Osteoblast (primary cell): ENCODE results near the gene BMX. TPM values are rescaled to one million over a fixed set of nuclear protein-coding genes. Genes with fewer than 3 reads are reported as not detected.
A peak's percentile ranks its signal among the peaks of the same experiment; 100 is the strongest.

Source experiments
- DNase-seq: peaks from one replicate; pipeline ENCODE4 v3.0.0; 2011; ENCODE audit warnings: low spot score, mixed read lengths; ENCODE audit not compliant: insufficient read length; ENCODE audit errors: missing footprints
- H2AFZ ChIP-seq: 2 replicates; pipeline ENCODE4 v1.6.0; 2011; ENCODE audit warnings: mild to moderate bottlenecking, low read length
- H3K27ac ChIP-seq: 2 replicates; pipeline ENCODE4 v1.5.1; 2011; ENCODE audit warnings: mild to moderate bottlenecking, low read depth, low read length, moderate library complexity
- H3K27me3 ChIP-seq: 2 replicates; pipeline ENCODE4 v1.6.0; 2012; ENCODE audit warnings: mild to moderate bottlenecking, control low read depth, inconsistent platforms, low read length, moderate library complexity; ENCODE audit not compliant: insufficient read depth
- H3K36me3 ChIP-seq: 2 replicates; pipeline ENCODE4 v1.5.1; 2011; ENCODE audit warnings: mild to moderate bottlenecking, low read length, control low read depth, moderate library complexity; ENCODE audit not compliant: insufficient read depth
- H3K4me1 ChIP-seq: 2 replicates; pipeline ENCODE4 v1.5.1; 2011; ENCODE audit warnings: mild to moderate bottlenecking, low read length, control low read depth, moderate library complexity; ENCODE audit not compliant: insufficient read depth
- H3K4me2 ChIP-seq: 2 replicates; pipeline ENCODE4 v1.6.0; 2011; ENCODE audit warnings: mild to moderate bottlenecking, low read length; ENCODE audit not compliant: insufficient read depth
- H3K4me3 ChIP-seq: fragments of 200-600 bp; sonication (generic); 3 replicates; pipeline ENCODE4 v1.5.1; 2012; ENCODE audit warnings: mild to moderate bottlenecking, low read length, inconsistent platforms; ENCODE audit not compliant: insufficient read depth
- H3K79me2 ChIP-seq: 2 replicates; pipeline ENCODE4 v1.6.0; 2012; ENCODE audit warnings: mild to moderate bottlenecking, low read length, control low read depth, inconsistent platforms; ENCODE audit not compliant: insufficient read depth
- H3K9me3 ChIP-seq: 2 replicates; pipeline ENCODE4 v1.5.1; 2011; ENCODE audit warnings: low read depth, low read length, control low read depth
- H4K20me1 ChIP-seq: 2 replicates; pipeline ENCODE4 v1.6.0; 2012; ENCODE audit warnings: mild to moderate bottlenecking, low read length, control low read depth; ENCODE audit not compliant: insufficient read depth
- CTCF ChIP-seq: IDR thresholded peaks from 2 replicates; pipeline ENCODE4 v1.5.1; 2011; ENCODE audit warnings: mild to moderate bottlenecking, low read depth, low read length, moderate library complexity; ENCODE audit errors: extremely low read depth
- total RNA-seq: library from RNA; depleted of rRNA; stranded (reverse); fragments of >200 nt; gene quantifications from 2 replicates; pipeline ENCODE4 v1.2.3, GENCODE V29; 2012

The BMX gene
- total RNA-seq, 1 donor = not detected

DNA sequence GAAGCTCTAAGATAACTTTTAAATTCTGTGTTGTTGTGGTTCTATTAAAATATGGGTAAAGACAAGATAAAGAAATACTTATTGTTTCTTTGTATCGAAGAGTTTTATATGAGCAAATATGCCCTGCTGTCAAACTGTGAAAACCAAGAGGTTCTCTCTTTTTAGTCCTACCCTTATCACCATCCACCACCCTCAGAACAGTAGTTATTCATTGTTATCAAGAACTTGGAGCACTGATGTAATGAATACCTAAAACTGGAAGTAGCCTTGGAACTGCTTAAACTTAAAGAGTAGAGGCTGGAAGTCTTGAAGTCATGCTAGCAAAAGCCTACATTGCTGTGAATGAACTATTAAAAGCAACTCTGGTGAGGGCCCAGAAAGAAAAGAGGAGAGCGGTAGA, 16.7 kb upstream of the BMX start:
- Histone ChIP-seq H4K20me1 (no peaks in the 10 kb centered on the region), H3K4me2 (no peak overlapping the region), H3K36me3 (no peaks in the 10 kb centered on the region), H3K27me3 (no peaks in the 10 kb centered on the region), H3K79me2 (no peaks in the 10 kb centered on the region), H3K4me3 (no peak overlapping the region), H2AFZ (no peak overlapping the region), H3K4me1 (no peaks in the 10 kb centered on the region), H3K9me3 (no peaks in the 10 kb centered on the region), H3K27ac (no peak overlapping the region)
- TF ChIP-seq CTCF = no peak
- DNase-seq = no peak

DNA sequence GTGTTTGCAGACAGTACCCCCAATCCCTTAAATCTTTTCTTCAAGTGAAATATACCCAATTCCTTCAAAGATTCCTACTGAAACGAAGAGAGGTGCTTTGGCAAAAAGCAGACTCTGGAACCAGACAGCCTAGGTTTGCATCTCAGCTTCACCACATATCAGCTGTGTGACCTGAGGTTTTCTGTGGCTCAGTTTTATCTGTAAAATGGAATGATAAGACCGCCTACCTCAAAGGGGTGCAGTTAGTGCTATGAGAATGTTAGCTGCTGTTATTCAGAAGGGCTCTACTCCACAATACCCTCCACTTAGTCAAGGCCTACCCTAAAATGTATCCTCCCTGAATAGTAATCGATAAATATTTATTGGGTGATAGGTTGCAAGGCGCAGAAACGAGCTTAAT, 8.1 kb upstream of the BMX start:
- H3K27ac ChIP-seq = peak overlapping the region; percentile 7

DNA sequence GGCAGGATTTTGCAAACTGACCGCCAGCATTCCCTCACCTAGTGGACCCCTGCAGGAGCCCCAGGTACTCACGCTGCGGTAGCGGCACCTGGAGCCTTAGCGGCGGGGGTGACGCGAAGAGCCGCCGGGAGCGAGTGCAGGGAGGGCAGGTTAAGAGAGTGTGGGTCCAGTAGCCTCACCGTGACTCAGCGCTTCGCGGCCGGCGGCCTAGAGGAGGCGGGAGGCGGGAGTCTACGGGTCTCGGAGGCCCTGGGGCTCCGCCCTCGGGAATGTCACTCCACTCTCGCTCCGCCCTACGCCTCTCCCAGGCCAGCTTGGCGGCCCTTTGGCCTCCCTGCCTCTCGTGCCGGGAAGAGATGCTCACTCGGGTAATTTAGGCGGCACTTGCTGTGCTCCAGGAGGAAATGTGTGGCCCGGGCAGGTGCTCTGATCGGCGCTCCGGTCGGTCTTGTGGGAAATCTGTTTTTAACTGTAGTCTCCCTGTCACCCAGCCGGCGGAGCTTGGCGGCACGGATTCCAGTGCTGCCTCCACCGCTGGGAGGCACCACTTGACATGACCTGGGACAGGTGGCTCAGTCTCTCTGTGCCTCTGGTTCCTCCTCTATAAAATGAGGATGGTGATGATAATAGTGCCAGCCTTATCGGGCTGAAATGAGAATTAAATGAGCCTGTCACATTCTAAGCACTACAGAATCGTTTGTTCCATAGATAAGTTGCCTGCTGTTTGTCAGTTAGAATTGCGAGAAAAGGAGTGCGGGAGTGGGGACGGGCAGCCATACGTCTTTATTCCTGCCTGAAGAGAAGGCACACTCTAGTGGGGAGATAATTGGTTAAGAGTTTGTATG, 7.3 kb upstream of the BMX start, which contains the start of gene PIR:
TSS of gene PIR (minus strand) at position 216 of the 845 bp plus-strand sequence. CDS start 2,076 bp downstream, outside the sequence.
- Histone ChIP-seq H3K27me3 (no peaks in the 10 kb centered on the region), H3K4me2 (peak within 1 kb of the TSS; percentile 87), H2AFZ (peak within 1 kb of the TSS; percentile 91), H3K4me3 (peak within 1 kb of the TSS; percentile 76), H3K36me3 (peaks cover 3% of the 10 kb centered on the region), H3K4me1 (peaks cover 4% of the 10 kb centered on the region), H3K79me2 (no peaks in the 10 kb centered on the region), H4K20me1 (no peaks in the 10 kb centered on the region), H3K9me3 (no peaks in the 10 kb centered on the region), H3K27ac (peak within 1 kb of the TSS; percentile 7)
- DNase-seq = peak; percentile 95
- peak; percentile 43 for TF ChIP-seq CTCF

More for the DNA sequence above, 8.1 kb upstream of the BMX start:
- Histone ChIP-seq H3K36me3 (peaks cover 3% of the 10 kb centered on the region), H3K4me2 (peak overlapping the region; percentile 87), H3K79me2 (no peaks in the 10 kb centered on the region), H3K9me3 (no peaks in the 10 kb centered on the region), H3K4me3 (peak overlapping the region; percentile 76), H2AFZ (peak overlapping the region; percentile 91), H4K20me1 (no peaks in the 10 kb centered on the region), H3K4me1 (peaks cover 4% of the 10 kb centered on the region), H3K27me3 (no peaks in the 10 kb centered on the region)
- DNase-seq = no peak
- no peak for TF ChIP-seq CTCF

- Histone ChIP-seq H3K27ac (no peak overlapping the region), H4K20me1 (no peaks in the 10 kb centered on the region), H3K4me2 (no peak overlapping the region), H3K9me3 (no peaks in the 10 kb centered on the region), H2AFZ (no peak overlapping the region), H3K4me1 (peaks cover 4% of the 10 kb centered on the region), H3K27me3 (peaks cover 9% of the 10 kb centered on the region), H3K79me2 (no peaks in the 10 kb centered on the region), H3K4me3 (no peak overlapping the region), H3K36me3 (no peaks in the 10 kb centered on the region)
- no peak for DNase-seq
- TF ChIP-seq CTCF = no peak
Observed at GRCh38 chrX:15495801-15496200, 4.8 kb upstream of the BMX start.
